ENCODE results near the gene FAM219B. TPM values are rescaled to one million over a fixed set of nuclear protein-coding genes. Genes with fewer than 3 reads are reported as not detected.

The FAM219B gene
- total RNA-seq (2022; extraction: Qiagen RNA extraction; ENCODE audit: low read depth), result 30.1 to 38.8 TPM (median 36.4 TPM) in 5 replicates

GRCh38 chr15:74906450-74907162 is at the start of gene FAM219B:
Gene FAM219B (minus strand): TSS chr15:74906851. CDS start chr15:74906800, 51 bp downstream.

GRCh38 chr15:74937590-74938371 is 31.1 kb upstream of the FAM219B start, which contains the start of gene COX5A:
Gene COX5A (minus strand): TSS chr15:74938073. CDS start chr15:74938014, 59 bp downstream.

GRCh38 chr15:74889883-74890664 is 16.6 kb downstream of the FAM219B start, which contains the start of gene MPI:
Gene MPI (plus strand): TSS chr15:74890042. CDS start chr15:74890074, 32 bp downstream.

GRCh38 chr15:74873036-74873755 is 33.5 kb downstream of the FAM219B start, which contains the start of gene SCAMP2:
Gene SCAMP2 (minus strand): TSS chr15:74873365. CDS start chr15:74873255, 110 bp downstream.

Other genes with a start within 250 kb of the FAM219B start
- 17.1 to 23.2 TPM (median 19.0 TPM) in 5 replicates for gene EDC3, start 210.8 kb downstream of the FAM219B start, total RNA-seq (2022; extraction: Qiagen RNA extraction; ENCODE audit: low read depth)
- 1.1 to 2.3 TPM (median 1.7 TPM) in 5 replicates for gene CYP1A1, start 181.3 kb downstream of the FAM219B start, total RNA-seq (2022; extraction: Qiagen RNA extraction; ENCODE audit: low read depth)
- gene CYP1A2, start 158.0 kb downstream of the FAM219B start, total RNA-seq (2022; extraction: Qiagen RNA extraction; ENCODE audit: low read depth), result 0.05 TPM in 1 of 5 replicates, not detected in the others
- 55.9 to 67.4 TPM (median 62.0 TPM) in 5 replicates for gene CSK, start 124.8 kb downstream of the FAM219B start, total RNA-seq (2022; extraction: Qiagen RNA extraction; ENCODE audit: low read depth)
- not detected in 5 replicates for gene LMAN1L, start 94.0 kb downstream of the FAM219B start, total RNA-seq (2022; extraction: Qiagen RNA extraction; ENCODE audit: low read depth)
- 0.07 to 0.13 TPM in 2 of 5 replicates, not detected in the others for gene CPLX3, start 80.2 kb downstream of the FAM219B start, total RNA-seq (2022; extraction: Qiagen RNA extraction; ENCODE audit: low read depth)
- gene ULK3, start 63.7 kb downstream of the FAM219B start, total RNA-seq (2022; extraction: Qiagen RNA extraction; ENCODE audit: low read depth), result 29.2 to 34.6 TPM (median 32.7 TPM) in 5 replicates
- 54.4 to 68.8 TPM (median 65.9 TPM) in 5 replicates for gene SCAMP2, start 33.5 kb downstream of the FAM219B start, total RNA-seq (2022; extraction: Qiagen RNA extraction; ENCODE audit: low read depth)
- gene MPI, start 16.8 kb downstream of the FAM219B start, total RNA-seq (2022; extraction: Qiagen RNA extraction; ENCODE audit: low read depth), result 27.2 to 38.6 TPM (median 30.2 TPM) in 5 replicates
- gene COX5A, start 31.2 kb upstream of the FAM219B start, total RNA-seq (2022; extraction: Qiagen RNA extraction; ENCODE audit: low read depth), result 525 to 634 TPM (median 565 TPM) in 5 replicates
- 22.1 to 29.5 TPM (median 27.1 TPM) in 5 replicates for gene RPP25, start 49.9 kb upstream of the FAM219B start, total RNA-seq (2022; extraction: Qiagen RNA extraction; ENCODE audit: low read depth)
- 10.1 to 14.2 TPM (median 12.0 TPM) in 5 replicates for gene SCAMP5, start 88.7 kb upstream of the FAM219B start, total RNA-seq (2022; extraction: Qiagen RNA extraction; ENCODE audit: low read depth)
- gene PPCDC, start 116.7 kb upstream of the FAM219B start, total RNA-seq (2022; extraction: Qiagen RNA extraction; ENCODE audit: low read depth), result 12.4 to 18.3 TPM (median 16.6 TPM) in 5 replicates